Measurements from ENCODE around the gene BMI1. TPM values are rescaled to one million over a fixed set of nuclear protein-coding genes. Genes with fewer than 3 reads are reported as not detected.

The BMI1 gene
- total and polyA plus RNA-seq, 2 of the 4 experiments (the other 2 are of a cell fraction) = 19.7 to 25.8 TPM

DNA sequence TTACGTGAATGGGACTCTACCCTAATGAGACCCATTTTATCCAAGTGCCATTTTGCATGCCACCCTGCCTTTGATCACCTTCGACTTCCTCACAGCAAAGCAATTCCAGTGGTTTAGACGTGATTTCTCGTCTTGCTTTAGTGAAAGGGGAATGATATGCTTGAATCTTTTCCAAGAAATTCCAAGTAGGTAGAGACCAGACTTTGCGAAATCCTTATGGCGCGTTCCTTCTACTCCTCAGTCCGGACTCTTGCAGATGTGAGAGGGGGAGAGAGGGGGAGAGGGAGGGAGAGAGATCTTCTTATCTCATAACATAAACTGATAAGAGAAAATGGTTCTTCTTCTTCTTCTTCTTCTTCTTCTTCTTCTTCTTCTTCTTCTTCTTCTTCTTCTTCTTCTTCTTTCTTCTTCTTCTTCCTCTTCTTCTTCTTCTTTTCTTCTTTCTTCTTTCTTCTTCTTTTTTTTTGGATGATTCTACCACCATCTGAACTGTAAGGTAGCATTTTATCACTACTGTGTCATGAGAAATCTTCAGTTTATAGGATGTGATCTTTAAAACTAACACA, 25.3 kb downstream of the BMI1 start:
- in situ Hi-C loops (cut with MboI; ENCODE audit: low sequenced_read_pairs) (no loop called here), intact Hi-C loops (cut with micrococcal nuclease) (no loop called here), dilution Hi-C loops (cut with HindIII; ENCODE audit: low sequenced_read_pairs, unreplicated experiment) (no loop called here)
- no peak overlapping the region for H2AK5ac ChIP-seq (ENCODE audit: low read depth, low read length)
- no CpG with 5 or more reads among the region's 8 CpGs for WGBS, 2 experiments (ENCODE audit: extremely low coverage in 2 of 2, insufficient read length in 1 of 2)
- no peak overlapping the region for H3K14ac ChIP-seq (replicated peaks; ENCODE audit: low read depth, low read length)
- H4K5ac ChIP-seq (ENCODE audit: low read depth, low read length) = no peak overlapping the region
- H3K79me1 ChIP-seq (ENCODE audit: low read depth in 1 of 2, low read length in 2 of 2) = no peaks in the 10 kb centered on the region
- no peaks in the 10 kb centered on the region for H3K9me1 ChIP-seq (ENCODE audit: insufficient read depth, low read length)
- H3K4ac ChIP-seq (ENCODE audit: low read depth, low read length) = no peak overlapping the region
- H3K4me1 ChIP-seq (ENCODE audit: control insufficient read depth, insufficient read depth, low read length) = no peaks in the 10 kb centered on the region
- DNase-seq (no peak), ATAC-seq (ENCODE audit: low read depth) (no peak)
- no peak overlapping the region for H3K56ac ChIP-seq (ENCODE audit: extremely low read depth, insufficient read depth, low read length)
- no peak overlapping the region for H2AFZ ChIP-seq (replicated peaks; ENCODE audit: low read length, poor library complexity)
- no peak for TF ChIP-seq RAD21 (IDR thresholded peaks at IDR 0.05; ENCODE audit: low read length)
- no peak for TF ChIP-seq SMC3 (IDR thresholded peaks at IDR 0.05; ENCODE audit: low read depth, low read length)
- TF ChIP-seq, protein P1, sequence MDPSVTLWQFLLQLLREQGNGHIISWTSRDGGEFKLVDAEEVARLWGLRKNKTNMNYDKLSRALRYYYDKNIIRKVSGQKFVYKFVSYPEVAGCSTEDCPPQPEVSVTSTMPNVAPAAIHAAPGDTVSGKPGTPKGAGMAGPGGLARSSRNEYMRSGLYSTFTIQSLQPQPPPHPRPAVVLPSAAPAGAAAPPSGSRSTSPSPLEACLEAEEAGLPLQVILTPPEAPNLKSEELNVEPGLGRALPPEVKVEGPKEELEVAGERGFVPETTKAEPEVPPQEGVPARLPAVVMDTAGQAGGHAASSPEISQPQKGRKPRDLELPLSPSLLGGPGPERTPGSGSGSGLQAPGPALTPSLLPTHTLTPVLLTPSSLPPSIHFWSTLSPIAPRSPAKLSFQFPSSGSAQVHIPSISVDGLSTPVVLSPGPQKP (IDR thresholded peaks at IDR 0.05; ENCODE audit: borderline replicate concordance, low read depth, low read length) = no peak
- TF ChIP-seq POLR2A (IDR thresholded peaks at IDR 0.05; ENCODE audit: low read depth, low read length) = no peak
- TF ChIP-seq RCOR1 (IDR thresholded peaks at IDR 0.05; ENCODE audit: insufficient replicate concordance, low read length) = no peak
- ChIA-PET POLR2A (ENCODE audit: unreplicated experiment) (no interaction called here), CTCF (no interaction called here)
- no peak overlapping the region for H3K4me2 ChIP-seq (ENCODE audit: low read depth, low read length)
- H3K9ac ChIP-seq (ENCODE audit: low read depth, low read length) = no peak overlapping the region
- H2BK15ac ChIP-seq (ENCODE audit: low read depth, low read length) = no peak overlapping the region
- no peak overlapping the region for H2AK9ac ChIP-seq (replicated peaks; ENCODE audit: low read depth, low read length, poor library complexity)
- no peak overlapping the region for H2BK120ac ChIP-seq (ENCODE audit: low read depth, low read length)
- H3K27me3 ChIP-seq (ENCODE audit: control insufficient read depth, insufficient read depth, low read length) = peaks cover 52% of the 10 kb centered on the region
- no peak overlapping the region for H3K4me3 ChIP-seq (ENCODE audit: insufficient read depth, low read depth, low read length)
- H4K20me1 ChIP-seq (ENCODE audit: insufficient read depth, low read length) = no peaks in the 10 kb centered on the region
- H3K18ac ChIP-seq (ENCODE audit: low read depth, low read length) = no peak overlapping the region
- H3K27ac ChIP-seq (ENCODE audit: insufficient read depth, low read length) = no peak overlapping the region
- no peak overlapping the region for H2BK20ac ChIP-seq (ENCODE audit: low read depth, low read length)
- H4K8ac ChIP-seq (ENCODE audit: low read depth in 2 of 2, low read length in 2 of 2) = no peak overlapping the region
- no TSS peak for BruUV-seq (replicated peaks)
- H3K36me3 ChIP-seq (ENCODE audit: control insufficient read depth, insufficient read depth, low read length) = no peaks in the 10 kb centered on the region
- H3K23ac ChIP-seq (ENCODE audit: low read depth, low read length) = no peak overlapping the region
- peaks cover 14% of the 10 kb centered on the region for H3K9me3 ChIP-seq (ENCODE audit: control insufficient read depth, insufficient read depth, low read length)
- H2BK5ac ChIP-seq (ENCODE audit: low read depth, low read length, poor library complexity, severe bottlenecking) = no peak overlapping the region
- H4K91ac ChIP-seq (ENCODE audit: insufficient read depth, low read depth, low read length) = no peak overlapping the region
